IPS-NIHi7 (cell line): Measurements from ENCODE around the gene YTHDC1.
"Not testable (repeated sequence)": the region's sequence is repeated elsewhere in the genome, so short reads cannot be mapped to it uniquely, and the experiment has no call there.

Source experiments
- DNase-seq: peaks from one replicate; pipeline ENCODE4 v3.0.0; 2012; ENCODE audit warnings: mixed read lengths; ENCODE audit errors: extremely low spot score

Gene YTHDC1

DNA sequence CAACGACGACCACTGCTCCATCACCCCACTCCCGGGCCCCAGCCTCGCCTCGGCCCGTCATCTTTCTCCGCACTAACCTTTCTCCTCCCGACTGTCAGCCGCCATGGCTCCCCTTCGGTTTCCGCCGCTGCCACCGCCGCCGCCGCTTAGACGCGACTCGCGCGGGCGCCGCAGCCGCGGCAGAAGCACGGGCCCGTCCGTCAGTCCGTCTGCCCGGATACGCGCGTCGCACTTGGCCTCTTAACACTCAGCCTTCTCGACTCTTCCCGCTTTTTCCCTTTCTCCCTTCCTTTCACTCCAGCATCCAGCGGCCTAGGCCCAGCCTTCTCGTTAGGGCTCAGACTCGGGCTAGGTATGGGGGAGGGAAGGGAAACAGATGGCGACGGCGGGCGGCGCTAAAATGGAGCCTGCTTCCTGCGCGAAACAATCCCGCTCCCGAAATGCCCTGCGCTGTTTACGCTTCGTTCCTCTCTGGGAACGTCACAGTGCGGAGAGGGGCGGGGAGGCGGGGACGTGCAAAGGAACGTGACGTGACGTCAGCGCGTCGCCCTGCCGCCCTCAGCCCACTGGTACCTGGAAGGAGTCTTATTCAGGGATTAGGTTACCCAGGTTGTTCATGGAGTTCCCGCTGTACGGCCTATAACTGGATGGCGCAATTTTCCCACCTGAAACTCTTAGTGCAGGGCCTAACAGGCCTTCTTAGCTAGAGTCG, at the start of gene YTHDC1:
Gene YTHDC1 (minus strand): TSS at position 442 of the 712 bp plus-strand sequence. CDS start 337 bp downstream, at position 105.
- DNase-seq, result peak; percentile 96

DNA sequence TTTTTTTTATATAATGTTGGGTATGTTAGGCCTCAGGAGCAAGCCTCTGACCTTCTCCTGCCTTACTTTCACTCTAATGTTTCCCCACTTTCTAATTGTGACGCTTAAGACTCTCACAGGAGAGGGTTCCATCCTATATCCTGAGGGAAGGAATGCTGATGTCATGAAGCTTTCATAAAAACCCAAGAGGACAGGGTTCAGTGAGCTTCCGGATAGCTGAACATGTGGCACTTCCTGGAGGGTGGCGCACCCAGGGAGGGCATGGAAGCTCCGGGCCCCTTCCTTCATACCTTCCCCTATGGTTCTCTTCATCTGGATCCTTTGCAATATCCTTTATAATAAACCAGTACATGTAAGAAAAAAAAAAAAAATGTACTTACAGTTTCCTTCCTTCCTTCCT, 49.4 kb upstream of the YTHDC1 start:
- DNase-seq, result no peak

DNA sequence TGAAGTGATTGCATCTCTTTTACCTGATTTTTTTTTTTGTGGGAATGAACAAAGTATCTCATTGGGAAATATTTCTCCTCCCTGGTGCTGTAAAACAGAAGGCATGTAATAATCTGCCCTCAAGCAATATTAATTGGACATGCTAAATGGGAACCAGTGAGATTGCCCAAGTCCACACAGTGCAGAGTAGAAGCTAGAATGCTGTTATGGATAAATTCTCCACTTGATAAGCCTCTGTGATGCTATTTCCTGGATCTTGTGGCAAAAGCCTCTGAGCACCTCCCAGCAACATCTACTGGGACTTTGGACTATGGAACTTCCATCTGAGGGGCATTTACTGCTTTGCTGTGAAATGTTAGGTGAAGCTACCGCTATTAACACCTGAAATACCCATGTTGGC, 46.9 kb upstream of the YTHDC1 start:
- DNase-seq, result no peak

GRCh38 chr4:68391436-68391835, 41.5 kb upstream of the YTHDC1 start:
- DNase-seq, result no peak

GRCh38 chr4:68390205-68390935, 40.5 kb upstream of the YTHDC1 start:
- no peak for DNase-seq

DNA sequence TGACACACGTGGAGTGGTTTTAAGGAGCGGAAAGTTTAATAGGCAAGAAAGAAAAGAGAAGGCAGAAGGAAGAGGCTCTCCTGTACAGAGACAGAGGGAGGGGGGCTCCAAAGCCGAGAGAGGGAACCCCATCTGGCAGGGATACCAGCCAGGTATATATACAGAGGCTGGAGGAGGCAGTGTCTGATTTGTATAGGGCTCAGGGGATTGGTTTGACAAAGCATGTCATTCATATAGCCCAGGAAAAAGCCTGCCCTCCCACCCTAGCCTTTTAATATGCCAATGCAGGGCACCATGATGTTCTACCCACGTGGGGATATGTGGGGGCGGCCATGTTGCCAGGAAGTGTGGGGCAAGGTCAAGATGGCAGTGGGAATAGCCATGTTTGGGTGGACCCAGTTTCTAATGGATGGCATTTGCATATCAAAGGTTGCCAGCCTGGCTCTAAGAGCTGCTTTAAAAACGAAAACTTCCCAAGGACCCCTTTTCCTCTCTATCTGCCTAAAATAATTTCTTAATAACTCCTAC, 39.6 kb upstream of the YTHDC1 start:
- not testable (repeated sequence) for DNase-seq

DNA sequence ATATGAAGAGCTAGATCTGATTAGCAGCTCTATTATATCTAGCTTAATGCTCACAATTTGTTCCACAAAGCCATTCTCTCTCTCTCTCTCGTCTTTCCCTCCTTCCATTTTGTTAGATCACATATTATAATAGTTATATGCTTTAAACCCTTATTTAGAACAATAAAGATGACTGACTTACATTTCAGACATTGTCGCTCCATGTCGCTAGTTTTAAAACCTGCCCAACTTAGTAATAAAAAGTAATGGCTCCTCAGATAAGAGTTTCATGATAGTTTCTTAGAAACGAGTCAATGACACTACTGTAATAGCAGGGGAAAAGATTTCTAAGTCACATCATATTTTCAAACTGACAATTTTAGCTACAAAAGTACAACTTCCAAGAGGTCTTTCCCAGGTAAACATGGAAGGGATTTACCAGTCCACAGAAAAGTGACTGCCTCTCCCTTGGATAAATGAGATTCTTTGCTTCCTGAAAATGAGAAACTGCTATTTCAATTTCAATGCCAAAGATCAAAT, 38.5 kb upstream of the YTHDC1 start:
- DNase-seq, result no peak

- DNase-seq, result no peak
These were observed 35.4 kb upstream of the YTHDC1 start for GRCh38 chr4:68385267-68385666.

DNA sequence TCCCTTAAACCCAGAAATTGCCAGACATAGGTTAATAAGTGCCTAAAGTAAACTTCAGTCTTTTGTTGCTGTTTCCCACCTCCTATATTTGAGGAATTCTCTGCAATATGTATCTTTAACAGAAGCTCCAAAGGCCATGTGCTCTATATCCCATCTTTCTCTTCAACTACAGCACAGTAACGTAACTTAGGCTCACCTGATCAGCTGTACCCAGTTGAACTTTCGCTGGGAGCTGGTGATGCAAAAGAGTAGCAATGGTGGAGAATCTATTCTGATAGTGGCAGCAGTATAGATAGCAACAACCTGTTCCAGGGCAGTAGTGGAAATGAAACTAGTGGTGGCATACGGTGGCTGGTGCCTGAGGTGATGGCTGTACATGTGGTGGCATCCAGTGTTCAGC, 33.2 kb upstream of the YTHDC1 start:
- DNase-seq, result no peak

DNA sequence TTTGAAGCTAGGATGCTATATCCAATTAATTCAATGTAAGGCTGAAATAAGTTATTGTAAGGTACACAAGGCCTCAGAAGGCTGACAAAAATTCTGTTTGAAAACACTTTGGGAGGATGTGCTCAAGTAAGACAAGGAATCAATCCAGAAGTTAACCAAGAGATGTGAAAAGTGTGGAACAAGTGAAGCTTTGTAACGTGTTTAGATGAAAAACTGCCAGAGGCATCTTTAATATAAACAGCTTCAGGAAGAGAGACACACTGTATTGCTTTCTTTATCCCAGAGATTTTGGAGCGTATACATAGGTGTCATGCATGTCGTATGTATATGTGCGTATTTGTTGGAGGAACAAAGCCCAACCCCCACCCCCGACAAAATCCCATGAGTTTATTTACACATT, 28.3 kb upstream of the YTHDC1 start:
- no peak for DNase-seq

DNA sequence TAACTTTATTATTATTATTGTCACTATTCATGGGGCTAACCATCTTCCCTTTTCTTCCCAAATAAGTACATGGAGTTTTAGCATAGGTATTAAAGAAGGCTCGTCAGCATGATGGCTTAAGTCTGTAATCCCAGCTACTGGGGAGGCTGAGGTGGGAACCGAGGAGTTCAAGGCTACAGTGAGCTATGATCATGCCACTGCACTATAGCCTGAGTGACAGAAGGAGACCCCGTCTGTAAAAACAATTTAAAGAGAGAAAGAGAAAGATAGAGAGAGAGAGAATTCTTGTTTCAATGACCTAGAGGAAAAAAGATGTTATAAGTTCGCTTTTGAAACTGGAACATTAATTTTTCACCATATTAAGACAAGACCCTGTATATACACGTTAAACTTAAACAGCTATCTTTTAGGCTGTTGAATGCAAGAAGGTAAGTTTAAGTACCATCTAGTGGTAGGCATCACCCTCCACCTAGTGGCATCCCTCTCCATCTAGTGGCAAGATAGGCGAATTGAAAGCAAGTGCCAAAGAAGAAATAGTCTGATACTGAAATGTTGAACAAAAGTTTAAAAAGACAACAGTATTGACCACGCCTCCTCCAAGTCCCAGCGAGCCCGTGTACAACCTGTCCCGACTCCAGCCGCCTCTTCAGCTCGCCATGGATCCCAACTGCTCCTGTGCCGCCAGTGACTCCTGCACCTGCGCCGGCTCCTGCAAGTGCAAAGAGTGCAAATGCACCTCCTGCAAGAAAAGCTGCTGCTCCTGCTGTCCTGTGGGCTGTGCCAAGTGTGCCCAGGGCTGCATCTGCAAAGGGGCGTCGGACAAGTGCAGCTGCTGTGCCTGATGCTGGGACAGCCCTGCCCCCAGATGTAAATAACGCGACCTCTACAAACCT, 26.0 kb upstream of the YTHDC1 start:
- DNase-seq, result peak; percentile 53

DNA sequence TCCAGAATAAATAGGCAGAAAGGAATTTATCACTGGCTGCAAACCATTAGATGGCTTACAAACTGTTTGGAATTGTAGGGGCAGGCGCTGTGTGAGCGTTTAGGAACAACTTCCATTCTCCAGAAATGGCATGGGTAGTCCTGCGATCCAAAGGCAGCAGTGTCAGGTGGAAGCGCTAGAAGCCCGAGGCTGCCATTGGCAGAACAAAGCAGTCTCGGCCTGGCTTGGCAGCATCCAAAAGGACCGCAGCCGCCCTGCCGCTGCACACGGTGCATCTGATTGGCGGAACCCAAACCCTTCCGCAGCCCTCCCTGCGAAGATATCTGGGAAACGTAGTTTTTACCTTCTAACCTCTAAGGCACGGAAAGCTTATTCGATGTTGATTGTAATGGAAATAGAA, 23.6 kb upstream of the YTHDC1 start:
- peak; percentile 88 for DNase-seq

DNA sequence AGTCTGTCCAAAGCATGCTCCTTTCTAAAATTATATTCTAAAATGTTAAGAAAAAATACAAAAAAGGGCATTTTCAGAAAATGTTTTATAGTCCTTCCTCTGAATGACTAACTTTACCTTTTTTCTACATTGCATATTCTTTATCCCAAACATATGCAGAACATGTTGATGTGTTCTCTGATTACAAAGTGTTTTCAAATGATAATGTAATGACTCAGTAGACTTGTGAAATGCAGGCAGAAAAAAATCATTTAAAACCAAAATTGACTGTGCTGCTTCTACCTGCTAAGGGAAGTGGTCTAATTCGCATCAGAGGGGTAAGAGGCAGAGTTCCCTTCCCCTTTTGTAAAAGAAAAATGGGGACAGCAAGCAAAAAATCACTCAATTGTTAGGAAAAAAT, 22.7 kb upstream of the YTHDC1 start:
- DNase-seq, result no peak

- DNase-seq, result no peak
These were observed 19.4 kb upstream of the YTHDC1 start for GRCh38 chr4:68369142-68369805.

DNA sequence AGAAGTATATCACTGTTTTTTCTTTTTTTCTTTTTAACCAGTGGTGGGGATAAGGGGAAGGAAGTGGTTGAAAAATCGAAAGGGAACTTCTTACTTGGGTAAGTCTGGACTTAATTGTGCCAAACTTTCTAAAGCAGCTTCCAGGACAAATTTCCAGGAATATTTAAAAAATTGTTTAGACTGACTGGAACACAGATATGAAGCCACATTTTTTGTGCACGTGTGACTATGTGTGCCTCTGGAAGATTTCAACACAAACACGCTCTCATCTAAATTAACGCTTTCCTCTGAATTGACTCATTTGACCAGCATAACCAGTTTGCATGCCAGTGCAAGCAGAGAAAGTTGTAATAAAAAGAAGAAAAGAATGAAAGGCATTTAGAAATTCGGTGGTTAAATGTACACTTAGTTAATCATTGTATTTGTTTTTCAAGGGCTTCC, 18.8 kb upstream of the YTHDC1 start:
- no peak for DNase-seq

DNA sequence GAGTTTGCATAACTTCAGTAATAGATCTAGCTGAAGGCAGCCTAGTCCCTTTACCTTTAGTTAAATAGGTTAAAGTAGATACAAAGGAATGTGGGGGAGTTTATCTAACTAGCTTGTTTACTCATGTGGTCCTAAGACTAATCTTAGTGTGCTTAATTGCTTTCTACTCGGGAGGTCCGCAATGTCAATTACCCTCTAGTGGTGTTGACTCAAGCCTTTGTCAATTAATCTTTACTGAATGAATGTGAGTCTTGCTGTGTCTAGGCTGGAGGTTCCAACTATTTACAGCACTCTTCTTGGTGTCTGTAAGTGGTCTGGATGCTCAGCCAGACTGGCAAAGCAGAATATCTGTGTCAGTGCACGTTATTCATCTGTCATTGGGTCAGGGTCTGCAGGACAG, 17.9 kb upstream of the YTHDC1 start:
- no peak for DNase-seq

GRCh38 chr4:68366600-68366999, 16.7 kb upstream of the YTHDC1 start:
- no peak for DNase-seq

DNA sequence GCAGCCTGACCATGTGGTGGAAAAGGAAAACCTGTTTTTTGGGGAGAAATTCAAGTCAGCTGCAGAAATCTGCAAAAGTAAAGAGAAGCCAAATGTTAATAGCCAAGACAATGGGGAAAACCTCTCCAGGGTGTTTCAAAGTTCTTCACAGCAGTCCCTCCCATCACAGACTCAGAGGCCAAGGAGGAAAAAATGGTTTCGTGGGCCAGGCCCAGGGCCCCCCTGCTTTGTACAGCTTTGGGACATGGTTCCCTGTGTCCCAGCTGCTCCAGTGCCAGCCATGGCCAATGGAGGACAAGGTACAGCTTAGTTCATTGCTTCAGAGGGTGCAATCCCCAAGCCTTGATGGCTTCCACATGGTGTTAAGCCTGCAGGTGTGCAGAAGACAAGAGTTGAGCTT, 15.2 kb upstream of the YTHDC1 start:
- no peak for DNase-seq

DNA sequence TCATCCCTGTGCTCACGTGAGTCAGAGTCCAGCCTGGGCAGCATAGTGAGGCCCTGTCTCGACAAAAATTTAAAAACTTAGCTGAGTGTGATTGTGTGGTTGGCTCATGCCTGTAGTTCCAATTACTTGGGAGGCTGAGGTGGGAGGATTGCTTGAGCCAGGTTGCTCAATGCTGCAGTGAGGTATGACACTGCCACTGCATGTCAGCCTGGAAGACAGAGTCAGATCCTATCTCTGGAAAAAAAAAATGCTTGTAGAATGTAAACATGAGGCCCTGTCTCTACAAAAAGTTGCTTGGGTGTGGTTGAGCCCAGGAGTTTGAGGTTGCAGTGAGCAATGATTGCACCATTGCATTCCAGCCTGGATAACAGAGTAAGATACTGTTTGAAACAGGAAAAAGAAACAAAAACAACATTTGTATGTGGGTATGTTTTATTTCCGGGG, 11.3 kb upstream of the YTHDC1 start:
- no peak for DNase-seq

DNA sequence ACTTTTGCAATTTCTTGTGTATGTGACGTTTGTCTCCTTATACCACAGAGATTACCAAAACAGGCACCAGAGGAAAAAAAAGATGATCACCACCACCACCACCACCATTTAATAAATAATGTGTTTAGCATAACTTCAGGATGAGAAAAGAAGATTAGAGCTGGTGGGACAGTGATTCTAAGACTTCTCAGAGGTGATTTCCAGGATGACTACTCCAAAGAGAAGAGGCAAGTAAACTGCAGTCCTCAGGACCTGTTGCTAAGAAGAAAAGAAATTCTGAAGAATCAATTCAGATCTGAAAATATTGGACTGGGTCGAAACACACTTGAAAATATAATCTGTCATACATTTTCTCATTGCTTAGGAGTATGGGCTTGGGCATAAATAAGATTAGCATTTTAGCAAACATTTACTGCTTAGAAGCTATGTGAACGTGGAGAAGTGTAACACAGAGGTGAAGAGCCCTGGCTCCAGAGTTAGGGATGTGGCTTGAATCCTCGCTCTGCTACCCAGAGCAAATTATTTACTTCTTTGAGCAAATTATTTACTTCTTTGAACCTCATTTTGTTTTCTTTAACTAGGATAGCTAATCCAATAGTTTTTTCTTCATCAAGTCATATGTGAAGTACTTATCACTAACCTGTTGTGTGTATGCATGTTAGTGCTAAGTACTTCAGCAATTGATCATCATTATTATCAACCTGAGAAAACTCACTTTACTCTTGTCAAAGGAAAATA, 10.5 kb upstream of the YTHDC1 start:
- DNase-seq, result no peak

DNA sequence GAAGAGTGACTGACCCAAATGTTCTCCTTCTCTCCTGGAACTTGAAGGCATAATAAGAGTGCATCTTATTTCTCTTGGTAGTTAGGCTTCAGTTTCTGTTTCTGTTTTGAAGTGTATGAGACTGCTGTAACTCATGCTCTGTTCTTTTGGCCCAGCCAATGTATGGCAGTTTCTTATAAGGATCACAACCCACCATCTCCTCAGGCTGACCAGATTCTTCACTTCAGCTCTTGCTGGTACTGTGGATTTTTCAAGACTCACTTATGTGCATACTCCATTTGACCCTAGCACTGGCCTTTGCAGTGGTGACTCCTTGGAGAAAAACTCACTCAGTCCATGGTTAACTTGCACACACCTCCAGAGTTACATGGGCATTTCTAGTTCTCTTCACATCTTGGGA, 9.6 kb upstream of the YTHDC1 start:
- no peak for DNase-seq
